Right hindlimb (tissue), 1 donor: Measurements from ENCODE around the gene VPS37C.

Experiments used
- DNase-seq: peaks from one replicate; pipeline ENCODE4 v3.0.0-alpha.2; 2018

VPS37C gene

DNA sequence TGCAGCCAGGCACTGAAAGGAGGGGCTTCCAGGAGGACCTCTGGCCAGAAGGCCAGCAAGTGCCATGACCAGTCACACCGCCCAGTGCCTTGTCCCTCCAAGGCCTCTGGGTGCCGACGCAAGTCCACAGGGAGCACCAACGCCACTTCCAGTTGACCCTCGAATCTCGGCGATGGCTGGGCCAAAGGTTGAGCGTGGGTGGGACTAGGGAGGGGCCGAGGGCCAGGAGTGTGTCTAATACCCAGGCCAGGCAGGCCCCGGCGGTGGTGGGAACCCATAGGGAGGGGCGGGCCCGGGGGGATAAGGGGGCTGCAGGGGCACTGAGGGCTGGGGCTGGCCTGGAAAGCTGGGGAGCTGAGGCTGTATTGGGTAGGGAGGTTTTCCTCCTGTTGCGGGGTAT lies 29.6 kb downstream of the VPS37C start:
- DNase-seq: no peak

DNA sequence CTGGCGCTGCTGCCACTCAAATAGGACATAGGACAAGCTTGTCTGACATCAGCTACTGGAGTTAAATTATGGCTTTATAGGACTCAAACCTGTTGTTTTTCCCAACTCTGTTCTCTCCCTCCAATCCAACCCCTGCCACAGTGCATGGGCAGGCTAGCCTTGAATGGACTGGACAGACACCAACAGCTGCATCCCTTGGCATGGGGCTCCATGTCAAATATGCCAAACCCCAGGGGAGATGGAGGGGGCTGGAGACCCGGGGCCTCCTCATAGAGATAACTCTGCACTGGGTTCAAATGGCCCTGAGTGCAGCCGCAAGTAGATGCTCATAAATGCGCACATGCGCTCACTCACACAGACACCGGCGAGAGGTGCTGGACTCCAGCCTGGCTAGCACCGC lies 30.0 kb downstream of the VPS37C start:
- peak; percentile 75 for DNase-seq

- peak; percentile 93 for DNase-seq
Measured at GRCh38 chr11:61129639-61130523, 31.3 kb downstream of the VPS37C start.

GRCh38 chr11:61128947-61129638 lies 32.1 kb downstream of the VPS37C start:
- DNase-seq: peak; percentile 47

DNA sequence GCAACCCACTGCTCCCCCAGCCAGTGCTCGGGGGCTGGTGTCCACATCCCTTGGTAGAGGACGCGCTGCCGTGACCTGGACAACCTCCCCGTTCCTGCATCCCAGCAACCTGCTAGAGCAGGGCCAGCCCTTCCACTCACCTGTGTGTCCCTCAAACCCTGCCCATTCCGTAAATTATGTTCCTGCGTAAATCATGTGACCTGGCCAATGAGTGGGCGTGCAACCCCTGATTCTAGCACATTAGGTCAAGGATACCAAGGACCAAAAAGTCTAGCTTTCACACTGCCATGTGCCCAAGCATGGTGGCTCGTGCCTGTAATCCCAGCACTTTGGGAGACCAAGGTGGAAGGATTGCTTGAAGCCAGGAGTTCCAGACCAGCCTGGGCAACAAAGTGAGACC lies 33.2 kb downstream of the VPS37C start:
- no peak for DNase-seq

DNA sequence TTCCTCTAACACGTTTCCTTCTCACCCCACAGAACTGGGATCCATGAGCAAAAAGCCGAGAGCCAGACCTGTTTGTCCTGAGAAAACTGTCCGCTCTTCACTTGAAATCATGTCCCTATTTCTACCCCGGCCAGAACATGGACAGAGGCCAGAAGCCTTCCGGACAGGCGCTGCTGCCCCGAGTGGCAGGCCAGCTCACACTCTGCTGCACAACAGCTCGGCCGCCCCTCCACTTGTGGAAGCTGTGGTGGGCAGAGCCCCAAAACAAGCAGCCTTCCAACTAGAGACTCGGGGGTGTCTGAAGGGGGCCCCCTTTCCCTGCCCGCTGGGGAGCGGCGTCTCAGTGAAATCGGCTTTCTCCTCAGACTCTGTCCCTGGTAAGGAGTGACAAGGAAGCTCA lies 35.0 kb downstream of the VPS37C start:
- DNase-seq: peak; percentile 74

GRCh38 chr11:61125310-61125684 lies 35.9 kb downstream of the VPS37C start:
- DNase-seq: no peak

DNA sequence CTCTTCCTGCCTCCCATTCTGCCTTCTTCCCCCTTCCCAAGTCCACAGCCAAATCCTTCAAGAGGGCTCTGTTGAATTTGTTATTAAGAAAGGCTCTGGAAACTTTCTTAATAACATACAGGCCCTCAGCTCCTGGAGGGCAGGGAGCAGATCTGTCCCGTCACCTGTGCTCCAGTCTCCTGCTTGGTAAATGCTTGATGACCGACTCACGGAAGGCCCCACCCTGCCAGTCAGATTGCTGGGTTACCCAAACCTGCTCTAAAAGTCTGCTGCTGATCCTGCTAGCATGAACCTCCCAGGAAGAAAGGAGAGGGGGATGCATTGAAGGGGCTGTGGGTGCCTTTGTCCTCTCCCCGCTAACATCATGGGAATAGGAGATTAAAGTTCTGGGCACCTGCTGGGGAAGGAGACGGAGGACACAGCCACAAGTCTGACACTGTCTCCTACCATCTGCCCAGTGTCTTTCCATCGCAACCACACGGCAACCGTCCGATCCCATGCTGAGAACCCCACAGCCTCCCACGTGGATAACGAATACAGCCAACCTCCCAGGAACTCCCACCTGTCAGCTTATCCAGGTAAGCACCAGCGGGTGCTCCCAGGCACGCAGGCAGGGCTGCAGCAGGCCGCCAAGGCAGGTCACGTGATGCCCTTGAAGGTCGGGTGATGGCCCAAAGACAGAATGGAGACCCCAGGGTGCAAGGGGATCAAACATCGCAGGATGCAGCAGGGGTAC lies 36.5 kb downstream of the VPS37C start:
- DNase-seq: no peak

DNA sequence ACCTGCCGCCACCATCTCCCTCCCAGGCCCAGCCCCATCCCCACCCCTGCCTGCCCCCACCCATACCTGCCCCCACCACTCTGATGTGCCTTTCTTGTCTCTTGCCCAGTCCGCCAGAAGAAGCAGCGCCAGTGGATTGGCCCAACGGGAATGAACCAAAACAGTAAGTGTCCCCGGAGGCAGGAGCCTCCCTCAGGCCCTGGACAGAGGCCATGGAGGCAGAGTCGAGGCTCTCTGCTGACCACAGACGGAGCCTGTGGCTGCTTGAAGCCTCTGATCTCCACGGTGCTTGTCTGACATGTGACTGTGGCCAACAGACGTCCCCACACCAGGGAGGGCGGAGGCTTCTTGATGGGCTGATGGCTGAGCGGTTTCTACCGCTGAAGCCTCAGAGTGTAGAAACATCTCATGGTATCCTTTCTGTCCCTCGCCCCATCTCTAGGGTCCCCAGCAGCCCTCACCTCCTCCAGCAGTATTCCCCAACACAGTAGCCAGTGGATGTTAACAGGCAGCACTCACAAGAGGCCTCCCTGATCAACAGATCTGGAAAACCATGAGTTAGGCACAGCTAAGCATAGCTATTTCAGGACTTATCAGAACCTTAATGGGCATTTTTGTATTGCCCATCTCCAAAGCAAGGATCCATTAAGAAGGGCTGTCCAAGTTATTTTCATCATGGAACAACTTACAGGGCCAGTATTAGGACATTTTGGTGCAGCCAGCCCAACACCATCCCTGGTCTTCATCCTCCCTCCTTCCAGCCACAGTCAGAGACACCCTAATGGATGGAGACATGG lies 37.3 kb downstream of the VPS37C start:
- DNase-seq: no peak

- no peak for DNase-seq
Measured at GRCh38 chr11:61122761-61123160, 38.5 kb downstream of the VPS37C start.

GRCh38 chr11:61121917-61122316 lies 39.3 kb downstream of the VPS37C start:
- no peak for DNase-seq

- DNase-seq: no peak
Measured at GRCh38 chr11:61121192-61121831, 39.9 kb downstream of the VPS37C start.

DNA sequence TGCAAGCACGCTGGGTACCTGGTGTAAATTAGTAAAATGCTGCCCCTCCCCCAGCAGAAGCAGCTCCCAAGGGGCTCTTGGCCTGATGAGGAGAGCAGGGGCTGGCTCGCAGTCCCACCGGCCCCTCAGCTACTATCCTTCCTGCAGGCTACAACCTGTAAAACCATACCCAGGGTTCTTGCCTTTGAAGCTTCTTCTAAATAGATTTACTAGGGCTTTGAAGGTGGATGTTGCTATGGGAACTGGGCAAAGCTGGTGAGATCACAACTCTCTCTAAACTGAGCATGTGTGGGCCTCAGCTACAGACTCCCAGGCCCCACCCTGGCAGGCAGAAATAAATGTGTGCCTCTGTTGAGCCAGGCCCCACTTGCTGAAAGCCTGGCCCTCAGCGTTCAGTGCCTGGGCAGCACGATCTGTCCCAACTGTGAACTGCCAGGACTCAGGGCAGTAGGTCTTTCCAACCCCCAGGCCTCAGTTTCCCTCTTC lies 40.5 kb downstream of the VPS37C start:
- DNase-seq: peak; percentile 47

DNA sequence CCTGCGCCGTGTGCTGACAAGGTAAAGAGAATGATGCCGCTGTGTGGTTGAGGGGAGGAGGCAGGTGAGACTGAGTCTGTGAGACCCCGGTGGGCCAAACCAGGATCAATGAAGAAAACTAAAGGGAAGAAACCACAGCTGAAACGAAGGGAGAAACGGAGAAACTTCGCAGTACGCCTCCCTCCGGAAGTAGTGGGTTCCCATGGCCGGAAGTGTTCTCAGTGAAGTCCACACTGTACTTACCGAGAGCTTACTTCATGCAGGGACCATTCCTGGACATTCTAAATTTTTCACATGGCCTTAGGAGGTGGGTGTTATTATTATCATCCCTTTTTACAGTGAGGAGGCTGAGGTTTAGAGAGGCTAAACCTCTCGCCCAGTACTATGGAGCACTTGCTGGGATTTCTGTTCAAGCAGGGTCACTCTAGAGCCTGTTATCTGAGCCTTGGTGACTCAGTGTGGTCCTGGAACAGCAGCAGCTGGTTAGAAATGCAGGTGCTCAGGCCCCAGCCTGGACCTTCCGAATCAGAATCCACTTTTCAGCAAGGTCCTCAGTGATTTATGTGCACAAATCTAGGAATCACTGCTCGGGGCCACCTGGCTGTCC lies 41.0 kb downstream of the VPS37C start:
- DNase-seq: no peak

DNA sequence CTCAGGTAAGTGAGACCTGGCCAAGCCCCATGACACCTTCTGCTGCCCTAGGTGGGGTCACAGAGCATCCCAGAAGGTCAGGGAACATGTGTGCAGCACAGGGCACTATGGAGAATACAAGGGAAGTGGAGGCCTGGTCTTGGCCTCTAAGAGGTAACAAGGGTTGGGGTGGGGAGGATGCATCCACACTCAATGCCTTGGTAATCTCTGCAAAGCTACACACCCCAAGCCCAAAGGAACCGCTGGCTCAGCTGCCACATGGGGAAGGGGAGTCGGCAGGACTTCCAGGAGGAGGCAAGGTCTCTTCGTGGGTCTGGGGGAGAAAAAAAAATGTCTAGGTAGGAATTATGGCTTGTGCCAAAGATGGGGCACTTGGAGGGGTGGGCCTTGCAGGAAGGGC lies 41.7 kb downstream of the VPS37C start:
- DNase-seq: no peak

GRCh38 chr11:61119055-61119454 lies 42.2 kb downstream of the VPS37C start:
- DNase-seq: no peak

GRCh38 chr11:61118406-61118805 lies 42.8 kb downstream of the VPS37C start:
- no peak for DNase-seq

DNA sequence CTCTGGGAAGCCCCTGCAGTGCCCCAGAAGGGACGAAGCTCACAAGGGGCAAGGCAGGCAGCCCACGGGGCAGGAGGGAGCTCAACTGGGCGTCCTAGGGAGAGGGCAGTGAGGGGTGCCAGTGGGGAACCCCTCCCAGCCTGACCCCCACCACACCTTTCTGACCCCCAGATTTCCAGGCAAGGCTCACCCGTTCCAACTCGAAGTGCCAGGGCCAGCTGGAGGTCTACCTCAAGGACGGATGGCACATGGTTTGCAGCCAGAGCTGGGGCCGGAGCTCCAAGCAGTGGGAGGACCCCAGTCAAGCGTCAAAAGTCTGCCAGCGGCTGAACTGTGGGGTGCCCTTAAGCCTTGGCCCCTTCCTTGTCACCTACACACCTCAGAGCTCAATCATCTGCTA lies 43.2 kb downstream of the VPS37C start:
- no peak for DNase-seq

- DNase-seq: no peak
Measured at GRCh38 chr11:61117168-61117520, 44.1 kb downstream of the VPS37C start.

- DNase-seq: no peak
Measured at GRCh38 chr11:61116426-61117167, 44.6 kb downstream of the VPS37C start.
